ENCODE data around the gene GRAMD2B. TPM values are rescaled to one million over a fixed set of nuclear protein-coding genes. Genes with fewer than 3 reads are reported as not detected.
"Not testable (repeated sequence)": the region's sequence is repeated elsewhere in the genome, so short reads cannot be mapped to it uniquely, and the experiment has no call there.

GRAMD2B gene, protein sequence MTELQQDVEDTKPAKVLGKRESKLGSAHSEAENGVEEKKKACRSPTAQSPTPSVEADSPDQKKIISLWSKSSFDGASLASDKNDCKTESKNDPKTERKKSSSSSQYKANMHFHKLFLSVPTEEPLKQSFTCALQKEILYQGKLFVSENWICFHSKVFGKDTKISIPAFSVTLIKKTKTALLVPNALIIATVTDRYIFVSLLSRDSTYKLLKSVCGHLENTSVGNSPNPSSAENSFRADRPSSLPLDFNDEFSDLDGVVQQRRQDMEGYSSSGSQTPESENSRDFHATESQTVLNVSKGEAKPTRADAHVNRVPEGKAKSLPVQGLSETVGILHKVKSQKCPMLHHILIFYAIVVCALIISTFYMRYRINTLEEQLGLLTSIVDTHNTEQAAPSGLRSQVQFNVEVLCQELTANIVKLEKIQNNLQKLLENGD
- 10 to 100 TPM; 41.1 to 45.0 TPM for total RNA-seq

DNA sequence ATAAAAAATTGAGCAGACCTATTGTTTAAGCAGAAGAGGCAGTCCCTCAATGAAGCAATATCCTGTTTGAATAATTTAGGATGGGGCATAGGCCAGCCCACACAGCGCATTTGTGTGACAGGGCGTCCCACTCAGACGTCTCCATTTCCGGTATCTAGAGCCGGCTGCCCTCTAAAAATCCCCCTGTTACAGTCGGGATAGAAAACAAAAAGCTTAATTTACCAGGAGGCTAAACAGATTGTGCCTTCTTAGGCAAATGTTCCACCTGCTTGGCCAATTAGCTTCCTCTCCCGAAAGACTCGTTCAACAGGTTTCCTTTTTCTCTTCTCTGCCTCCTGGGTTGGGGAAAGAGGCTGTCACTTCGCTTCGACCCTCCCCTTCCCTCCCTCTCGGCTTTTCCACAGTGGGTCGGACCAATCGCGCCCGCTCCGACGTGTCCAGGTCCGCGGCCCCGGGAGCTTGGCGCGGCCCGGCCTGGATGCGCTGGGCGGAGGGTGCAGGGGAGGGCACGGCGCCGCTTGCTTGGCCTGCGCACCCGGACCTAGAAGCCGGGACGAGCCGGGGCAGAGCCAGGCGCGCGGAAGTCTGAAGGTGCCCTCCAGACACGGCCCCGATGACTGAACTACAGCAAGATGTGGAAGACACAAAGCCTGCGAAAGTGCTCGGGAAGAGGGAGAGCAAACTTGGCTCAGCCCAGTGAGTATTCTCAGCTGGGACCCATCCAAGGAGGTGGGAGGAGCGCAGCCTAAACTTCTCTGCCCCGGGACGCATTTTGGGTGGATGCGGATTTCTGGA is at the start of gene GRAMD2B:
TSS of gene GRAMD2B (plus strand) at position 416 of the 795 bp plus-strand sequence. CDS start at position 614, 198 bp downstream.
- no peak for TF ChIP-seq CTCF (IDR thresholded peaks at IDR 0.05)
- DNase-seq (ENCODE audit: low spot score): peak; percentile 89
- H3K4me1 ChIP-seq: peaks cover 0 to 13% of the 10 kb centered on the region in 2 donors
- no peaks in the 10 kb centered on the region for H3K27me3 ChIP-seq
- peak within 1 kb of the TSS; percentile 73 to 74 for H3K4me3 ChIP-seq
- no peaks in the 10 kb centered on the region for H3K9me3 ChIP-seq
- H3K36me3 ChIP-seq: no peaks in the 10 kb centered on the region
- H3K27ac ChIP-seq: peak within 1 kb of the TSS; percentile 93 to 96

- Histone ChIP-seq H3K27me3 (no peaks in the 10 kb centered on the region), H3K4me3 (no peak overlapping the region), H3K4me1 (peaks cover 0 to 4% of the 10 kb centered on the region in 2 donors), H3K9me3 (no peaks in the 10 kb centered on the region), H3K27ac (no peak overlapping the region), H3K36me3 (no peaks in the 10 kb centered on the region)
- no peak for TF ChIP-seq CTCF (IDR thresholded peaks at IDR 0.05)
- DNase-seq (ENCODE audit: low spot score): no peak
These were observed 49.1 kb upstream of the GRAMD2B start for GRCh38 chr5:126374109-126374416.

DNA sequence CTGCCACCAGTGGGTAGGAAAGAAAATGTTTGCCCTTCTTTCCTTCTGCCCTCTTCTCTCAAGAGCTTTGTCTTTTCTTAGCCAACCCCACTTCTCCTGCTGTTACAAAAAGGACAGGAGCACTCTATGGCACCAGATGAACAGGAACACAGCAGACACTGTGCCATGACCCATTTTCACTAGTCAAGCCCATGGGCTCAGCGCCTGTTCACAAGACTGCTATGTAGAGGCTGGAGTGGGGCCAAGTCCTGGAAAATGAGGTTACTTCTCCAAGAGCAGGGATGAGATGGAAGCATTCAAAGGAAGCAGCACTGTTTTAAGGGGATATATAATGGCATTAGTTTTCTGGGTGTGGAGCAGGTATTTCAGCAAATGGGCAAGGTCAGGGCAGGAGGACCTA is 46.8 kb upstream of the GRAMD2B start:
- no peak for DNase-seq (ENCODE audit: low spot score)
- H3K27me3 ChIP-seq: no peaks in the 10 kb centered on the region
- no peak overlapping the region for H3K4me3 ChIP-seq
- no peak overlapping the region for H3K27ac ChIP-seq
- no peak for TF ChIP-seq CTCF (IDR thresholded peaks at IDR 0.05)
- H3K36me3 ChIP-seq: no peaks in the 10 kb centered on the region
- H3K4me1 ChIP-seq: no peaks in the 10 kb centered on the region
- peaks cover 0 to 8% of the 10 kb centered on the region in 2 donors for H3K9me3 ChIP-seq

DNA sequence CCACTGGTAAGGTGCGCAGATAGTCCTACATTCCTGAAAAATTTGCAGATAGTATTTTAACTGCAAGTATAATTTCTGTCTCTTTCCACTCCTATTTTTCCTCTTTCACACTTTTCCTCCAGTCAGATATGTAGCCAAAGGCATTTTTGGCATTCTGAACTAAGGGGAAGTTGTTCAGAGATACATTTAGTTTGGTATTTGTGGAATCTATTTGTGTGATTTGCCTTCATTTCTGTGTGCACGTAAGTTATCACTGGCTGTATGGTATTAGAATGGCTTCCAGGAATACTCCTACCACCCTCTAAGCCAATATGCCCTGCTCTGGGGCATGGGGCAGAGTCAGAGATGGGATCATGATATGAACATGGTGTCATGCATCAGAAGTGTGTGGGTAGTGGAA is 45.8 kb upstream of the GRAMD2B start:
- H3K4me1 ChIP-seq: no peaks in the 10 kb centered on the region
- DNase-seq (ENCODE audit: low spot score): no peak
- no peak for TF ChIP-seq CTCF (IDR thresholded peaks at IDR 0.05)
- peaks cover 0 to 18% of the 10 kb centered on the region in 2 donors for H3K9me3 ChIP-seq
- H3K27ac ChIP-seq: no peak overlapping the region
- no peaks in the 10 kb centered on the region for H3K36me3 ChIP-seq
- H3K27me3 ChIP-seq: no peaks in the 10 kb centered on the region
- no peak overlapping the region for H3K4me3 ChIP-seq

- H3K36me3 ChIP-seq; H3K27me3 ChIP-seq; H3K4me1 ChIP-seq; H3K27ac ChIP-seq; DNase-seq (ENCODE audit: low spot score); H3K4me3 ChIP-seq: not testable (repeated sequence)
- peaks cover 0 to 20% of the 10 kb centered on the region in 2 donors for H3K9me3 ChIP-seq
These were observed 42.9 kb upstream of the GRAMD2B start for GRCh38 chr5:126380316-126380715.

- no peak overlapping the region for H3K4me3 ChIP-seq
- DNase-seq (ENCODE audit: low spot score): no peak
- H3K36me3 ChIP-seq: no peaks in the 10 kb centered on the region
- no peak for TF ChIP-seq CTCF (IDR thresholded peaks at IDR 0.05)
- H3K9me3 ChIP-seq: peaks cover 0 to 20% of the 10 kb centered on the region in 2 donors
- H3K4me1 ChIP-seq: peaks cover 0 to 5% of the 10 kb centered on the region in 2 donors
- no peaks in the 10 kb centered on the region for H3K27me3 ChIP-seq
- no peak overlapping the region for H3K27ac ChIP-seq
These were observed 40.0 kb upstream of the GRAMD2B start for GRCh38 chr5:126383246-126383645.

All from right atrium auricular region (tissue), 2 donors.